A549 (cell line): ENCODE data around the gene NOTCH2. TPM values are rescaled to one million over a fixed set of nuclear protein-coding genes. Genes with fewer than 3 reads are reported as not detected.

Experiments used
- ATAC-seq, 2 experiments: fragments of 200-7000 bp in 1 of 2; fragments of >200 bp in 1 of 2; cut with Nextera tagmentation in 1 of 2; cut with Tn5 transposase in 1 of 2; 3 replicates each; pipeline versions ENCODE4 v1.8.0 to v1.9.1; 2018 to 2020; ENCODE audit warnings: mild to moderate bottlenecking in 1 of 2, moderate library complexity in 1 of 2
- CTCF ChIA-PET: fragments of 300-600 bp; sonication (Branson Sonifier 250); formaldehyde crosslinking; extraction: SDS; loops from one replicate; lab custom pipeline; 2021; ENCODE audit warnings: antibody characterized with exemption, inconsistent platforms; lab: Yijun Ruan, JAX
- POLR2A ChIA-PET: fragments of 350-600 bp; formaldehyde crosslinking; extraction: SDS; loops from one replicate; lab custom pipeline; 2021; ENCODE audit warnings: antibody characterized with exemption, inconsistent platforms; lab: Yijun Ruan, JAX
- DNase-seq, 2 experiments: peaks; one replicate each; pipeline versions ENCODE4 v3.0.0 to v3.0.0-alpha.2; 2011 to 2016; ENCODE audit warnings: low read depth in 1 of 2, low spot score in 1 of 2
- FAIRE-seq: peaks from 2 replicates; lab custom pipeline; 2011; peaks lifted over from hg19 to GRCh38; lab: Jason Lieb, UNC
- H3K27ac ChIP-seq, 2 experiments: fragments of >200 bp; sonication (Bioruptor Twin); formaldehyde crosslinking; 3 replicates each; pipeline ENCODE4 v1.5.1; 2016 to 2017
- H3K4me1 ChIP-seq: fragments of >200 bp; sonication (Bioruptor Twin); formaldehyde crosslinking; 3 replicates; pipeline ENCODE4 v1.6.1; 2016
- H3K4me2 ChIP-seq: fragments of >200 bp; sonication (Bioruptor Twin); formaldehyde crosslinking; 3 replicates; pipeline ENCODE4 v1.6.1; 2016
- H3K4me3 ChIP-seq: fragments of >200 bp; sonication (Bioruptor Twin); formaldehyde crosslinking; 3 replicates; pipeline ENCODE4 v1.5.1; 2016
- H3K9me3 ChIP-seq: fragments of >200 bp; sonication (Bioruptor Twin); formaldehyde crosslinking; 3 replicates; pipeline ENCODE4 v1.6.1; 2016
- BHLHE40 ChIP-seq: IDR thresholded peaks from 2 replicates; pipeline ENCODE4 v1.6.1; 2012; ENCODE audit warnings: low read depth, low read length, inconsistent platforms
- CBX8 ChIP-seq: fragments of 200-600 bp; sonication (generic); IDR thresholded peaks from 2 replicates; pipeline ENCODE4 v1.6.1; 2016
- CHD2 ChIP-seq: fragments of 150-350 bp; IDR thresholded peaks from 2 replicates; pipeline ENCODE4 v1.6.1; 2014; ENCODE audit warnings: low read length; ENCODE audit not compliant: partially characterized antibody
- EP300 ChIP-seq, 2 experiments: fragments of >200 bp; sonication (Bioruptor Twin); formaldehyde crosslinking; IDR thresholded peaks; 2 replicates in 1 of 2; 3 replicates in 1 of 2; pipeline ENCODE4 v1.6.1; 2016 to 2017
- FOXS1 ChIP-seq: fragments of 250-450 bp; sonication (Bioruptor Pico); IDR thresholded peaks from 2 replicates; pipeline ENCODE4 v1.5.0; 2020; ENCODE audit warnings: mild to moderate bottlenecking, moderate library complexity
- HDAC2 ChIP-seq: fragments of 200-600 bp; sonication (generic); IDR thresholded peaks from 2 replicates; pipeline ENCODE4 v1.6.1; 2016
- PBX3 ChIP-seq: IDR thresholded peaks from 2 replicates; pipeline ENCODE4 v1.6.1; 2012
- PHF8 ChIP-seq: fragments of 200-600 bp; sonication (generic); IDR thresholded peaks from 2 replicates; pipeline ENCODE4 v1.6.1; 2016; ENCODE audit warnings: low read depth, mild to moderate bottlenecking, antibody characterized with exemption, moderate library complexity, borderline replicate concordance
- POLR2A ChIP-seq: IDR thresholded peaks from 2 replicates; pipeline ENCODE4 v1.6.1; 2012; ENCODE audit warnings: mild to moderate bottlenecking, low read length
- POLR2AphosphoS2 ChIP-seq: conservative IDR thresholded peaks from 2 replicates; pipeline ENCODE4 v1.6.1; 2012; ENCODE audit warnings: low read length, improper control_type of control experiment, inconsistent platforms
- RAD21 ChIP-seq, 2 experiments: fragments of >200 bp in 1 of 2; sonication (Bioruptor Twin) in 1 of 2; formaldehyde crosslinking in 1 of 2; IDR thresholded peaks in 1 of 2; conservative IDR thresholded peaks in 1 of 2; 2 replicates in 1 of 2; 3 replicates in 1 of 2; pipeline ENCODE4 v1.6.1; 2012 to 2018; ENCODE audit warnings: inconsistent platforms in 1 of 2
- RCOR1 ChIP-seq: fragments of 150-350 bp; IDR thresholded peaks from 2 replicates; pipeline ENCODE4 v1.6.1; 2014; ENCODE audit warnings: antibody characterized with exemption, low read length, low read depth
- RFX5 ChIP-seq: fragments of 450-650 bp; IDR thresholded peaks from 2 replicates; pipeline ENCODE4 v1.7.1; 2014; ENCODE audit warnings: antibody characterized with exemption, mild to moderate bottlenecking, moderate library complexity
- SREBF2 ChIP-seq: fragments of 450-650 bp; IDR thresholded peaks from 2 replicates; pipeline ENCODE4 v1.6.1; 2014; ENCODE audit warnings: mild to moderate bottlenecking, moderate library complexity
- TP53 ChIP-seq: fragments of 250-450 bp; sonication (Bioruptor Pico); IDR thresholded peaks from 2 replicates; pipeline ENCODE4 v1.5.0; 2021; ENCODE audit warnings: mild to moderate bottlenecking, moderate library complexity
- whole genome bisulfite sequencing: methylation state at CpG from one replicate; pipeline ENCODE4 v1.1.6; 2017; ENCODE audit errors: missing lambda C conversion rate; 5-methylcytosine and 5-hydroxymethylcytosine counted together
- polyA plus RNA-seq, 4 experiments: library from polyadenylated mRNA; depleted of rRNA in 3 of 4; stranded (reverse); fragments of >200 nt; fragmentation: RNase III in 1 of 4; extraction: RNeasy Plus Mini Kit Qiagen cat#74134 plus additional on column Dnase treatment in 1 of 4; gene quantifications; 2 replicates in 3 of 4; 3 replicates in 1 of 4; pipeline ENCODE4 v1.2.3, GENCODE V29; 2011 to 2017
- TF ChIP-seq, protein P1 (sequence below): IDR thresholded peaks from 2 replicates; pipeline ENCODE4 v1.6.1; 2012; ENCODE audit warnings: low read depth, borderline replicate concordance
- TF ChIP-seq, protein P2 (sequence below): fragments of >200 bp; sonication (Bioruptor Twin); formaldehyde crosslinking; IDR thresholded peaks from 2 replicates; pipeline ENCODE4 v1.6.1; 2016

NOTCH2 gene
- polyA plus RNA-seq, 2 of the 4 experiments (the other 2 are of a cell fraction): 11.6 to 15.0 TPM

DNA sequence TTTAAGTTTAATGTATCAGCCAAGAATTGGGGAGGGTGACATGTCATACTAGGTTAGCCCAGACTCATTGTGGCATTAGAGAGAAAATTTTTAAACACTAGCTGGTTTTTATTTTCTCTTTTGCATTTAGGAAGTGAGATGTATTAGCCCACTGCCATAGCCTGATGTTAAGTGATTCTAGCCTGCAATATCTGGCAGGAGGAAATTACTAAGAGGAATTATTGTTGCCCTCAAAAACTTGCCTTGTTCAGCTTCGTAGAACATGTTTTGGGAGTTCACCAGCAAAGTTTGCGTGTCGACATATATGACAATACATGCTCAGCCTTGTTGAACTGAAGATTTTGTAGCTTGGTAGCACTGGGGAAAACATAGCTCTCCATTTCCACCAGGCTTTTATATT lies 185.6 kb downstream of the NOTCH2 start:
- CTCF ChIA-PET: interaction anchor here (0.6 to 1.3 kb wide), 4 partner anchors 15 to 318 kb away, joined by 3 to 4 read pairs (median 3); no protein-coding TSS in a partner anchor
- TF ChIP-seq RAD21 (conservative IDR thresholded peaks at IDR 0.05 in 1 of 2, IDR thresholded peaks at IDR 0.05 in 1 of 2): no peak
- TF ChIP-seq, protein P1, sequence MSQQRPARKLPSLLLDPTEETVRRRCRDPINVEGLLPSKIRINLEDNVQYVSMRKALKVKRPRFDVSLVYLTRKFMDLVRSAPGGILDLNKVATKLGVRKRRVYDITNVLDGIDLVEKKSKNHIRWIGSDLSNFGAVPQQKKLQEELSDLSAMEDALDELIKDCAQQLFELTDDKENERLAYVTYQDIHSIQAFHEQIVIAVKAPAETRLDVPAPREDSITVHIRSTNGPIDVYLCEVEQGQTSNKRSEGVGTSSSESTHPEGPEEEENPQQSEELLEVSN: no peak
- no peak for FAIRE-seq

GRCh38 chr1:119882132-119883049 lies 187.1 kb downstream of the NOTCH2 start:
- DNase-seq (no peak), ATAC-seq (no peak), FAIRE-seq (no peak)
- Histone ChIP-seq H3K27ac (no peak overlapping the region), H3K4me1 (no peaks in the 10 kb centered on the region), H3K4me3 (no peak overlapping the region), H3K9me3 (no peaks in the 10 kb centered on the region), H3K4me2 (no peak overlapping the region)
- no peak for TF ChIP-seq EP300 (IDR thresholded peaks at IDR 0.05)
- ChIA-PET POLR2A (no interaction called here), CTCF (interaction anchor here (0.7 to 1.3 kb wide), 2 partner anchors 13 to 58 kb away, joined by 3 read pairs; no protein-coding TSS in a partner anchor)
- WGBS: 17% methylated on average over 5 of the region's 5 CpGs

More for the DNA sequence above, 185.6 kb downstream of the NOTCH2 start:
- 70% methylated on average over 3 of the region's 3 CpGs for WGBS
- POLR2A ChIA-PET: no interaction called here
- no peak overlapping the region for H3K27ac ChIP-seq
- H3K4me2 ChIP-seq: no peak overlapping the region
- H3K9me3 ChIP-seq: no peaks in the 10 kb centered on the region
- no peaks in the 10 kb centered on the region for H3K4me1 ChIP-seq
- ATAC-seq (no peak), DNase-seq (no peak)
- no peak overlapping the region for H3K4me3 ChIP-seq

DNA sequence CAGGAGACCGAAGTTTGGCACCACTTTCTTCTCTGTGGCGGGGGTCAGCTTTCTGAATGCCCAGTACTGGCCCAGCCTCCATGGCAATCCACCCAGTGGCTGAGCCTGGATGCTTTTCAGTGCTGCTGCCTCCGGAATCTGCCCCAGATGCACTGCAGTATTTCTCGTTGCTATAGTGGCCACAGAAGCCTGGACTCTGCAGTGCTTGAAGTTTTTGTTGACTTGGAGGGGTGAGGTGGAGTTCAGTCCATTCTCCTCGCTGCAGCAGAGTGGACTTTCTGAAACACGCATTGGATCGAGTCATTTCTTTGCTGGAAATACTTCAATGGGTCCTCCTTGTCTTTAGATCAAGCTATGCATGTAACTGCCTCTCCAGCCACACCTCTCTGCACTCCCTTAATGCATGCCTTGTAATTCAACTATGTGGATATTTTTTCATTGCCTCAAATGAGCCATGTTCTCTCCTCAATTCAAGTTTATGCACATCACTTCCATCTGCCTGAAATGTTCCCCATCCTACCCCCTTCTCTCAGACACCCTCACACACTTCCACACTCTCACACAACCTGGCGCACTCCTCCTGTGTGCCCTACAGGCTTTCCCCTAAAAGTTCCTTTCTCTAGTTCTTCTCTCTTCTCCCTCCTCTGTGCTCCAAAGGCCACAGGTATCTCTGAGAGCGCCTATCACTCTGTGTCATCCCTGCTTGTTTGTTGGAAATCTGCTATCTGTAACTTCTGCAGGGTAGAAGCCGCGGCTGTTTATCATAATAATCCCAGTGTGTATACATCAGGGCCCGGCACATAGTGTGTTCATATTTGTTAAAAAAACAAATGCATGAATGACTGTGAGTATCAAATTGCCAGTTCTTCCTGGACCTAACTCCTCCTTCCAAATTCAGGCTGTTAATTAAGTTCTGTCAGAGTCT lies 189.7 kb downstream of the NOTCH2 start:
- CTCF ChIA-PET: no interaction called here

GRCh38 chr1:119878171-119878570 lies 191.3 kb downstream of the NOTCH2 start:
- Histone ChIP-seq H3K4me2 (no peak overlapping the region), H3K4me3 (no peak overlapping the region), H3K9me3 (no peaks in the 10 kb centered on the region), H3K27ac (no peak overlapping the region), H3K4me1 (no peaks in the 10 kb centered on the region)
- FAIRE-seq: no peak
- CTCF ChIA-PET: interaction anchor here (1.5 kb wide), 1 partner anchor 9 kb away, joined by 4 read pairs; no protein-coding TSS in a partner anchor
- TF ChIP-seq RFX5 (no peak), PBX3 (no peak), RCOR1 (no peak), CBX8 (no peak), TP53 (CRISPR knock-in tag) (no peak), SREBF2 (no peak), POLR2AphosphoS2 (no peak), BHLHE40 (no peak), POLR2A (no peak)
- no peak for ATAC-seq
- DNase-seq: no peak
- POLR2A ChIA-PET: no interaction called here

More for the DNA sequence above, 189.7 kb downstream of the NOTCH2 start:
- ATAC-seq: no peak
- H3K27ac ChIP-seq: no peak overlapping the region
- no peak overlapping the region for H3K4me3 ChIP-seq
- POLR2A ChIA-PET: no interaction called here
- TF ChIP-seq PHF8 (no peak), CHD2 (no peak), FOXS1 (CRISPR knock-in tag) (no peak), HDAC2 (no peak)
- TF ChIP-seq, protein P2, sequence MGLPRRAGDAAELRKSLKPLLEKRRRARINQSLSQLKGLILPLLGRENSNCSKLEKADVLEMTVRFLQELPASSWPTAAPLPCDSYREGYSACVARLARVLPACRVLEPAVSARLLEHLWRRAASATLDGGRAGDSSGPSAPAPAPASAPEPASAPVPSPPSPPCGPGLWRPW: no peak
- WGBS: 37% methylated on average over 8 of the region's 12 CpGs
- FAIRE-seq: no peak
- DNase-seq: no peak
- no peak overlapping the region for H3K4me2 ChIP-seq
- H3K9me3 ChIP-seq: no peaks in the 10 kb centered on the region
- H3K4me1 ChIP-seq: no peaks in the 10 kb centered on the region
